Urinary bladder (tissue), 4 donors: ENCODE data around the gene MGAT1. TPM values are rescaled to one million over a fixed set of nuclear protein-coding genes. Genes with fewer than 3 reads are reported as not detected.

Experiments used
- DNase-seq: peaks from one replicate; pipeline ENCODE4 v3.0.0-alpha.2; 2015; ENCODE audit errors: extremely low spot score
- H3K27ac ChIP-seq: one replicate; pipeline ENCODE4 v1.5.1; 2013; ENCODE audit warnings: low read depth, mild to moderate bottlenecking, moderate library complexity
- H3K36me3 ChIP-seq: one replicate; pipeline ENCODE4 v1.6.1; 2013; ENCODE audit warnings: mild to moderate bottlenecking, moderate library complexity; ENCODE audit not compliant: insufficient read depth
- H3K4me1 ChIP-seq: one replicate; pipeline ENCODE4 v1.6.1; 2013; ENCODE audit warnings: mild to moderate bottlenecking, moderate library complexity; ENCODE audit not compliant: insufficient read depth
- H3K4me3 ChIP-seq: one replicate; pipeline ENCODE4 v1.5.1; 2013; ENCODE audit warnings: low read depth, low read length
- WGBS: extraction: QIAGEN DNeasy Blood & Tissue Kit; methylation state at CpG from one replicate; pipeline ENCODE4 v1.1.7; 2013; 5-methylcytosine and 5-hydroxymethylcytosine counted together
- polyA plus RNA-seq: library from polyadenylated mRNA; stranded (reverse); fragments of 200-250 nt; gene quantifications from one replicate; pipeline ENCODE4 v1.2.3, GENCODE V29; 2013
- total RNA-seq: library from RNA; depleted of rRNA; stranded (reverse); fragments of >200 nt; gene quantifications from one replicate; pipeline ENCODE4 v1.2.3, GENCODE V29; 2014
- donor health status: healthy with polysubstance abuse.
- donor health status: healthy.

The MGAT1 gene
- total and polyA plus RNA-seq, 2 donors: 50.6 to 179 TPM

DNA sequence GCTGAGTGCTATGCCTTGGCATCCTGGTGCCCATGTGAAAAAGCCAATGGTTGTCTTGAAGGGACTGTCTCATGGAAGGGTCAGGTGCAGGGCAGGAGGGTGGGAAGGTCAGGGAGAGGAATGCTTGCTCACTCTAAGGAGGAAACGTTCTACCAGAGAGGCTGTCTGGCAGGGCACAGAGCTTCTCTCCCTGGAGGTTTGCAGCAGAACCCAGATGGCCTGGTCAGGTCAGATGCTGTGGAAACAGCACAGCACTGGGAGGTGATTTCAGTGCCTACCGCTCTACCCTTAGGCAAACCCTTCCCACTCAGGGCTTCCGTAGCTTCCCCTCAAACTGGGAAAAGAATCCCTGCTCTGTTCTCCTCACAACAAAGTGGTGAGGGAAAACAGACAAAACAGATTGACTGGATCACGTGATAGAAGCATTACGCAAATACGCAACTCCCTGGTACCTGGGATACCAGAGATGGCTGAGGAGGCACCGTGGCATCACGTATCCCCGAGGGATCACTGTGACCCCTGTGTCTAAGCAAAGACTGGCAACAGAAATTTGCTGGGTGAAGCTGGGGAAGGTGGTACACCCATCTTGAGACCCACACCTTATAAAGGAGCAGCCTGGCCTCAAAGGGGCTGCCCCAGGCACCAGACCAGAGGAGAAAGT is 3.9 kb upstream of the MGAT1 start:
- no peak for DNase-seq
- no peaks in the 10 kb centered on the region for H3K36me3 ChIP-seq
- H3K27ac ChIP-seq: peak overlapping the region; percentile 31
- H3K4me1 ChIP-seq: no peaks in the 10 kb centered on the region
- H3K4me3 ChIP-seq: no peak overlapping the region
- 74% methylated on average over 9 of the region's 9 CpGs for WGBS

- H3K4me1 ChIP-seq: no peaks in the 10 kb centered on the region
- DNase-seq: no peak
These were observed 1.6 kb upstream of the MGAT1 start for GRCh38 chr5:180804129-180804618.

DNA sequence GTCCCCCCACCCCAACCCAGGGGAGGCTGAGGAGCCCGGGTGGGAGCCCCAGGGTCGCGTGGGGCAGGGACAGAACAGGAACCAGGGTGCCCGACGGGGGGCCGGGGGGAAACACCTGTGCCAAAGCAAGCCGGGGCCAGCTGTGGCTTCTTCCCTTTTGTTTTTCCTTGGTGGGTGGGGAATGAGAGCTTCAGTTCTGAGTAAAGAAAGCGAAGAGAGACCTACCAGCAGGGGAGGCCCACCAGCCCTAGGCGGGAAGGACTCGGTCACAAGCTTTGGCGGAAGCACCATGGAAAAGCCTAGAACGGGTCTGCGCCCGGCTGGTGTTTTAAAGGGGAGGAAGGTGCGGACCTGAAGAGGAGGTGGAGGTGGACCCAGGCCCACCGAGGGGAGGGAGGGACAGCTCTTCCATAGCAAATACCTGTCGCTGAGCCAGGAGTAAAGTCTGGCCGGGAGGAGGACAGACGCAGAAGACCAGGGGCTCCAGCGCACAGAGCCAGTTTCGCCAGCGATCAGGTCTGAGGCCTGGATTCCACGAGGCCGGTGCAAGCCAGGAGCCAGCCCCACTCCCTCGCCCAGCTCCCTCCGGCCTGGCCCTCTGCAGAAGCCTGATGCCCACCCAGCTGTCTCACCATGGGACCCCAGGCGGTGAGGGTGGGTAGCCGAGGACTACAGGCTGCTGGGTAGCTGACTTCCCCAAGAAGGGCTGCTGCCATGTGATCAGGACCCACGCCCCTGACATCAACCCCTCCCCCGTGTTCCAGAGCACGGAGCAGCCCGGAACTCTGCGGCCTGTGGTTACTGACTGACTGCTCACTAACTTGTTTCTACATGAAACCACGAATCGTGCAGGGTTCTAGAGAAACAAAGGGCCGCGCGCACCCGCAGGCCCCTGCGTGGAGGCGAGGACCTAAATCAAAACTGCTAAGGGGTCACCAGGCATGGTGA is 849 bp upstream of the MGAT1 start:
- H3K36me3 ChIP-seq: no peaks in the 10 kb centered on the region
- H3K4me1 ChIP-seq: no peaks in the 10 kb centered on the region
- peak overlapping the region; percentile 74 for H3K4me3 ChIP-seq
- no peak for DNase-seq
- WGBS: 34% methylated on average over 41 of the region's 41 CpGs
- H3K27ac ChIP-seq: peak overlapping the region; percentile 98

More at GRCh38 chr5:180804129-180804618, 1.6 kb upstream of the MGAT1 start:
- Histone ChIP-seq H3K36me3 (no peaks in the 10 kb centered on the region), H3K4me3 (no peak overlapping the region), H3K27ac (peak overlapping the region; percentile 11)
- WGBS: 86% methylated on average over 22 of the region's 22 CpGs

DNA sequence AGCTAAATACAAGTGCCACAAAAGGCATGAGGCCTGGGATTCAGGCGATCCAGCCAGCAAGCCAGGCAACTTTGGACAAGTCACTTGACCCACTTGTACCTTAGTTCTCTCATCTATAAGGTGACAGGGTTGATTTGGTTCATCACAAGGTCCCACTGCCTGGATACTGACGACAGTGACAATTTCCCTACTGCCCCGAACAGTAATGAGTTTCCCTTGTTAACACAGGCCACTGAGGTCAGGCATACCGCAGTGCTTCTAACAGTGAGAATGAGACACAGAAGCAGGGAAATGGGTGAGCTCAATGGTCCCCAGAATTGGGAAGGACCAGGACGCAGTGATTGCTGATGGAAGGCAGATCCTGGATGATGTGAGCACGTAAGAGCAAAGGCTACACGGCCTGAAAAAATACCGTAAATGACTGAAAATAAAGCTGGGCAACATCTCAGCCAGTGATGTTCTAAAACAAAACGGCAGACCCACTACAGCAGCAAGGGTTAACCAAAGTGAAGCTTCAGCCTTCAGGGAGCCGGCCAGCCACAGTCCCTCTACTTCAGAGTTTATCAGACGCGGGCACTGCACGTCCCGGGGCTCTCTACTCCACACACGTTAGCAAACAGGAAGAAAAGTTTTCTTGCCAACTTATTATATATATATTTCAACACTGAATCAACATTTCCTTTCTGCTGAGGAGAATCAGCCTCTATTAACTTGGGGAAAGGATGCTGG is 846 bp downstream of the MGAT1 start:
- 12% methylated on average over 15 of the region's 15 CpGs for WGBS
- H3K4me1 ChIP-seq: peaks cover 7% of the 10 kb centered on the region

DNA sequence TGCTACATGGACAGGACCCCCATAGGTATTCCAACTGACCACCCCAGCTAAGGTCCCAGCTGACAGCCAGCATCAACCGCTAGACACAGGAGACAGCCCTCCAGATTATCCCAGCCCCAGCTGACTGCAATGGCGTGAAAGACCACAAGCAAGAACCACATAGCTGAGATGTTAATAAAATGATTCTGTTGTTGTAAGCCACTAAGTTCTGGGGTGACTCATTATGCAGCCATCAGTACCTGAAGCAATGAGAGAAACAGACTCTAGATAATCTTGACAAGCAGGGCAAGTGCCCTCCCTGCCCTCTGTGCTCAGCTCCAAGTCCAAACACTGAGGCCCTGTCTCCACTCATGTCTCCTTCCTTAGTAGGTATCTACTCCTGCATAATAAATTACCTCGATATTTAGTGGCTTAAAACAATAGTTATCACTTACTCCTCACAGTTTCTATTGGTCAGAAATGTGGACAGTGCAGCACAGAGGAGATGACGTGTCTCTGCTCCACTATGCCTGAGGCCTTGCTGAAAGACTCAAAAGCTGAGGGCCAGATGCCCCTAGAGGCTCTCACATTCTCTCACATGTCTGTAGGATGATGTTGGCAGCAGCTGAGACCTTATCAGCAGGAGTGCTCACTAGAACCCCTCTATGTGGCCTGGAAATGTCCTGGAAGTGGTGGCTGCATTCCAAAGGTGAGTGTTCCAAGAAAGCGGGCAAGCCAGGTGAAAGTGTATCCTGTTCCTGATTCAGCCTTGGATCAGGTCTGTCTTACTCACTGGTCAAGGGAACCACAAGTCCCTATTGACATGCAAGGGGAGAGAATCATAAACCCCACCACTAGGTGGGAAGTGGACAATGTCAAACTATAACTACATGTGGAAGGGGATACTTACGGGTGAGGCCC is 2.5 kb downstream of the MGAT1 start:
- no peak overlapping the region for H3K27ac ChIP-seq

More for the DNA sequence above, 846 bp downstream of the MGAT1 start:
- no peak for DNase-seq
- Histone ChIP-seq H3K36me3 (no peaks in the 10 kb centered on the region), H3K27ac (peak overlapping the region; percentile 91), H3K4me3 (peak overlapping the region; percentile 74)

GRCh38 chr5:180799194-180799593 is 3.4 kb downstream of the MGAT1 start:
- 70% methylated on average over 4 of the region's 4 CpGs for WGBS
- no peak overlapping the region for H3K4me3 ChIP-seq
- H3K36me3 ChIP-seq: no peaks in the 10 kb centered on the region
- H3K4me1 ChIP-seq: peaks cover 9% of the 10 kb centered on the region
- no peak overlapping the region for H3K27ac ChIP-seq
- DNase-seq: no peak

More for the DNA sequence above, 2.5 kb downstream of the MGAT1 start:
- Histone ChIP-seq H3K4me1 (peaks cover 7% of the 10 kb centered on the region), H3K36me3 (no peaks in the 10 kb centered on the region), H3K4me3 (no peak overlapping the region)
- DNase-seq: no peak
- 75% methylated on average over 6 of the region's 6 CpGs for WGBS

GRCh38 chr5:180798193-180798592 is 4.4 kb downstream of the MGAT1 start:
- no peak for DNase-seq
- Histone ChIP-seq H3K4me1 (peaks cover 9% of the 10 kb centered on the region), H3K4me3 (no peak overlapping the region), H3K36me3 (no peaks in the 10 kb centered on the region), H3K27ac (no peak overlapping the region)
- 91% methylated on average over 11 of the region's 11 CpGs for WGBS

DNA sequence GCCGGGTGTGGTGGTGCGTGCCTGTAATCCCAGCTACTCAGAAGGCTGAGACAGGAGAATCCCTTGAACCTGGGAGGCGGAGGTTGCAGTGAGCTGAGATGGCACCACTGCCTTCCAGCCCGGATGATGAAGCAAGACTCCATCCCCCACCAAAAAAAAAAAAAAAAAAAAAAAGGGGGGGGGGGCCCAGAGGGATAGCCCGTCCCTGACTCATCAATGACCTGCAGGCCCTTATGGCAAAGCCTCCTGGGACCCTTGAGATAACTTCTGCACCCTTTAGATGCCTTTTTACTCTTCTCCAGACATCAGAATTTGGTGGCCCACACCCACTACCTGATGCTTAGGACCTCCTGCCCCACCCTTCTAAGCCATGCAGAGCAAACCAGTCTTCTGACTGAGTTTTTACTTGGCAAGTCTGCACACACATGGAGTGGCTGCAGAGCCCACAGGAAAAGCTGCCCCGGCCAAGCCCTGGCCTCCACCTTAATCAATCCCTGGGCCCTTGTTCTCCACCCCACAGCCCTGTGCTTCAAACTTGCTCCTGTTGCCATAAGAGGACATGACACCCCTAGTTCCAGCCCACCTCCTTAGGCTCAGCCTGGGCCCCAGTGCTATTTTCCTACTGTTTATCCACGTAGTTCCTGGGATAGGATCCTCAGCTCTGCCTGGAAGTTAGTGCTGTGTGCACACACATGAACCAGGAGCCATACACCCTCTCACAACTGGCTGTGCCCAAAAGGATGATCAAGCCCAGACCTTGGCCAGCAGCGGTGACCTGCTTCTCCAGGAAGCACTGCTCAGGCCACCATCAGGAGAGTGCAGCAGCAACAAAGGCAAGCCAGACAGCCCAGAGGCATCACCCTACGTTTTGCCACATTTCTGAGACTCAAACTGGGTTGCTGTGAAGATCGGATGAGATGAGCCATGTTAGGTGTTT is 5.1 kb downstream of the MGAT1 start:
- 70% methylated on average over 10 of the region's 10 CpGs for WGBS
- H3K36me3 ChIP-seq: no peaks in the 10 kb centered on the region
- H3K4me3 ChIP-seq: no peak overlapping the region

GRCh38 chr5:180795771-180796313 is 6.8 kb downstream of the MGAT1 start:
- DNase-seq: no peak
- no peak overlapping the region for H3K27ac ChIP-seq
- WGBS: 82% methylated on average over 4 of the region's 4 CpGs
- peaks cover 9% of the 10 kb centered on the region for H3K4me1 ChIP-seq
- H3K36me3 ChIP-seq: no peaks in the 10 kb centered on the region
- no peak overlapping the region for H3K4me3 ChIP-seq

More for the DNA sequence above, 5.1 kb downstream of the MGAT1 start:
- Histone ChIP-seq H3K4me1 (peaks cover 9% of the 10 kb centered on the region), H3K27ac (no peak overlapping the region)
- no peak for DNase-seq

- 79% methylated on average over 7 of the region's 7 CpGs for WGBS
- Histone ChIP-seq H3K4me3 (no peak overlapping the region), H3K36me3 (peaks cover 4% of the 10 kb centered on the region), H3K27ac (no peak overlapping the region), H3K4me1 (peaks cover 9% of the 10 kb centered on the region)
- no peak for DNase-seq
These were observed 9.7 kb downstream of the MGAT1 start for GRCh38 chr5:180792965-180793287.

DNA sequence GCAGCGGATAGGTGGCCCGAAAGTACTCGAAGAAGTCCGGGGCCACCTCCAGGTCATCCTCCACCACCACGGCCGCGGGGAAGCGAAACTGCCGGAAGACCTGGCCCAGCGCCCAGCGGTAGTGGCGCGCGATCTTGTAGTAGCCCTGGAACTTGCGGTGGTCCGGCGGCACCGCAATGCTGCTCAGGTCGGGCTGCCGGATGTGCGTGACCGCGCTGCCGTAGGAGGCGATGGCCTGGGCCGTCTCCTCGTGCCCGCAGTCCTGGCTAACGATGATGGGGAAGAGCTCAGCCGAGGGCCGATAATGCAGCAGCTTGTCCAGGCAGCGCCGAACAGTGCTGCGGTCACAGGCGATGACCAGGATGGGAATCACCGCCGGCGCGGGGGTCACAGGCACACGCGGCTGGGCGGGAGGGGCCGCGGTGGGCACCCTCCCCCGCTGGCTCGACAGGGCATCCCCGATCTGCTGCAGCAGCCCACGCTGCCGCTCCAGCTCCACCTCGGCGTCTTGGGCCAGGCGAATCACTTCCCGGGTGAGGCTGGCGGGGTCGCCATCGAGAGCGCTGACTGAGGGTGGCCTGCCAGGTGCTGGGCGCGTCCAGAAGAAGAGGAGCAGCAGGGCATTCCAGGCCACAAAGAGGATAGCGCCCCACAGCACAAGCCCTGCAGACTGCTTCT is 10.2 kb downstream of the MGAT1 start:
- H3K4me3 ChIP-seq: no peak overlapping the region
- H3K27ac ChIP-seq: no peak overlapping the region
- WGBS: 92% methylated on average over 60 of the region's 60 CpGs
- H3K4me1 ChIP-seq: peaks cover 4% of the 10 kb centered on the region
- H3K36me3 ChIP-seq: peaks cover 4% of the 10 kb centered on the region
- DNase-seq: no peak
